KMS-11 (cell line): ENCODE results near the gene FOXQ1.

Source experiments
- H2AFZ ChIP-seq: fragments of 200-600 bp; sonication (generic); 2 replicates; pipeline ENCODE4 v1.6.1; 2016; ENCODE audit warnings: antibody characterized with exemption, mixed run types, low read depth
- H3K27ac ChIP-seq: fragments of 200-600 bp; sonication (generic); 2 replicates; pipeline ENCODE4 v1.6.1; 2016; ENCODE audit warnings: mild to moderate bottlenecking, mixed run types
- H3K27me3 ChIP-seq: fragments of 200-600 bp; sonication (generic); 2 replicates; pipeline ENCODE4 v1.6.1; 2017; ENCODE audit warnings: mild to moderate bottlenecking, low read depth, mixed run types, moderate library complexity; ENCODE audit not compliant: insufficient read depth
- H3K36me3 ChIP-seq: fragments of 200-600 bp; sonication (generic); 2 replicates; pipeline ENCODE4 v1.6.1; 2017; ENCODE audit warnings: mild to moderate bottlenecking, mixed run types; ENCODE audit not compliant: insufficient read depth
- H3K4me1 ChIP-seq: fragments of 200-600 bp; sonication (generic); 2 replicates; pipeline ENCODE4 v1.6.1; 2016; ENCODE audit warnings: mild to moderate bottlenecking, low read depth, mixed run types; ENCODE audit not compliant: poor library complexity, severe bottlenecking
- H3K4me2 ChIP-seq: fragments of 200-600 bp; sonication (generic); 2 replicates; pipeline ENCODE4 v1.7.0; 2016; ENCODE audit warnings: mild to moderate bottlenecking, mixed run types
- H3K4me3 ChIP-seq: fragments of 200-600 bp; sonication (generic); IDR thresholded peaks from 2 replicates; pipeline ENCODE4 v1.6.1; 2017; ENCODE audit warnings: low read depth, low read length, mixed read lengths; ENCODE audit not compliant: insufficient read depth
- H3K79me2 ChIP-seq: fragments of 200-600 bp; sonication (generic); 2 replicates; pipeline ENCODE4 v1.6.1; 2016; ENCODE audit warnings: low read depth, mixed run types; ENCODE audit not compliant: insufficient read depth
- H3K9ac ChIP-seq: fragments of 200-600 bp; sonication (generic); 2 replicates; pipeline ENCODE4 v1.6.1; 2016; ENCODE audit warnings: mild to moderate bottlenecking, mixed run types
- H4K20me1 ChIP-seq: fragments of 200-600 bp; sonication (generic); 2 replicates; pipeline ENCODE4 v1.6.1; 2016; ENCODE audit warnings: mild to moderate bottlenecking, mixed run types; ENCODE audit not compliant: insufficient read depth
- TF ChIP-seq, protein P1 (sequence below): fragments of 200-600 bp; sonication (generic); conservative IDR thresholded peaks from 2 replicates; pipeline ENCODE4 v1.6.1; 2017; ENCODE audit warnings: low read depth, mild to moderate bottlenecking, antibody characterized with exemption, low read length, moderate library complexity, mixed read lengths

The FOXQ1 gene

DNA sequence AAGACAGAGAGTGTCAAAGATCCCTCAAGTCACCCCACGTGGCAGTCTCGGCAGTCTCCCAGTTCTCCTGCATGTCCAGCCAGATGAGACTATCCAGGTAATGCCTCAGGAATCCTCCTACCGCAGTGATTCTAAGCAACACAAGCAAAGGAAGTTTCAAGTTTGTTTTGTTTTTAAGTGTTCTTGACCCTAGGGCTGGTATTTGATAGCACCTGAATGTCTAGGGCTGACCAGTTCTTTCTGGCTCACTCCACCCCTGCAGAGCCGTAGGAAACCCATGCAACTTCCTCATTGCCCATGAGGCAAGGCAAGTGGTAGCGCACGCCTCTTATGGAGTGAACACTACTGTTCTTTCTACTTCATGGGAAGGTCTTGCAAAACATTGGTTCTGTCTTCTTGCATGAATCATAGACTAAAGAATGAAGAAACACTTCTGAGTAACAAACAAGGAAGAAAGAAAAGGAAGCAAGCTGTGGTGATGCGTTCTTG is 24.8 kb upstream of the FOXQ1 start:
- Histone ChIP-seq H3K36me3 (no peaks in the 10 kb centered on the region), H3K9ac (no peak overlapping the region), H3K27me3 (no peaks in the 10 kb centered on the region), H4K20me1 (no peaks in the 10 kb centered on the region), H2AFZ (no peak overlapping the region), H3K27ac (no peak overlapping the region), H3K79me2 (no peaks in the 10 kb centered on the region), H3K4me3 (no peak overlapping the region), H3K4me2 (no peak overlapping the region), H3K4me1 (no peaks in the 10 kb centered on the region)
- TF ChIP-seq, protein P1, sequence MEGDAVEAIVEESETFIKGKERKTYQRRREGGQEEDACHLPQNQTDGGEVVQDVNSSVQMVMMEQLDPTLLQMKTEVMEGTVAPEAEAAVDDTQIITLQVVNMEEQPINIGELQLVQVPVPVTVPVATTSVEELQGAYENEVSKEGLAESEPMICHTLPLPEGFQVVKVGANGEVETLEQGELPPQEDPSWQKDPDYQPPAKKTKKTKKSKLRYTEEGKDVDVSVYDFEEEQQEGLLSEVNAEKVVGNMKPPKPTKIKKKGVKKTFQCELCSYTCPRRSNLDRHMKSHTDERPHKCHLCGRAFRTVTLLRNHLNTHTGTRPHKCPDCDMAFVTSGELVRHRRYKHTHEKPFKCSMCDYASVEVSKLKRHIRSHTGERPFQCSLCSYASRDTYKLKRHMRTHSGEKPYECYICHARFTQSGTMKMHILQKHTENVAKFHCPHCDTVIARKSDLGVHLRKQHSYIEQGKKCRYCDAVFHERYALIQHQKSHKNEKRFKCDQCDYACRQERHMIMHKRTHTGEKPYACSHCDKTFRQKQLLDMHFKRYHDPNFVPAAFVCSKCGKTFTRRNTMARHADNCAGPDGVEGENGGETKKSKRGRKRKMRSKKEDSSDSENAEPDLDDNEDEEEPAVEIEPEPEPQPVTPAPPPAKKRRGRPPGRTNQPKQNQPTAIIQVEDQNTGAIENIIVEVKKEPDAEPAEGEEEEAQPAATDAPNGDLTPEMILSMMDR = no peak

DNA sequence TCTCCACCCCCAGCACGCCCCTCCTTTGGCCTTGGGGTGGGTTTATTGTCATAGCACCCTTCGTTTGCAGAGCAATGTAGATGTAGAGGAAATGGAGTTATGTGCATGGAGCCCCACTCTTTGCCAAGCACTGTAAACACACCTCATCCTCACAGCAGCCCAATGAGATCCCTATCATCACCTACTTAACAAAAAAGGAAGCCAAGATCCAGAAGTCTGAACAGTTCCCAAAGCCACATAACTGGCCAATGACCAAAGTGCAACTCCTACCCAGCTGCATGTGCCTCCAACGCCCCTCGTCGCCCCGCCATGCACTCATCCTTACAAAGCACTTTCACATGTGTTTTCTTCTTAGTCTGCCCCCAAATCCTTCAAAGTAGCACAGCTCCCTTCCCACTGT is 21.8 kb upstream of the FOXQ1 start:
- Histone ChIP-seq H3K27me3 (no peaks in the 10 kb centered on the region), H3K36me3 (no peaks in the 10 kb centered on the region), H3K4me3 (no peak overlapping the region), H3K4me1 (no peaks in the 10 kb centered on the region), H3K9ac (no peak overlapping the region), H2AFZ (no peak overlapping the region), H3K27ac (no peak overlapping the region), H4K20me1 (no peaks in the 10 kb centered on the region), H3K79me2 (no peaks in the 10 kb centered on the region), H3K4me2 (no peak overlapping the region)
- TF ChIP-seq, protein P1 = no peak

DNA sequence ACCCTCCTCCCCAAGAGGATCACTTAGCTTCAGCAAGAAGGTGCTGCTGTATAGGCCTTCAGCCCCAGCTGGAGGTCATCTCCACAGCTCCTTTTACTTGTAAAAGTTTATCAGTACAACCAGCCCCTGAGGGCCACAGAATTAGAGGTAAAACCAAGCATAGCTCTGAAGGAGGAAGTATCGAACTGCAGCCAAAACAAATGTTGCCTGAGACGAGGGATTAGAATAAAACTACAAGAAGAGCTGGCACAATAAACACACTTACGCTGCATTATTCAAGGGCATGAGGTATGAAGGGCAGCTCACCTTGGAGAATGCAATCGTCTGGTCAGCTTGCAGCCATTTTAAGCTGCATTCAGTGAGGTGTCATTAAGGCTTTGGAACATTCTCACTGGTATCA is 21.1 kb upstream of the FOXQ1 start:
- H3K27me3 ChIP-seq = no peaks in the 10 kb centered on the region
- H4K20me1 ChIP-seq = no peaks in the 10 kb centered on the region
- H3K4me3 ChIP-seq = no peak overlapping the region
- no peaks in the 10 kb centered on the region for H3K79me2 ChIP-seq
- H2AFZ ChIP-seq = no peak overlapping the region
- H3K36me3 ChIP-seq = no peaks in the 10 kb centered on the region
- no peak overlapping the region for H3K4me2 ChIP-seq
- H3K27ac ChIP-seq = no peak overlapping the region
- H3K9ac ChIP-seq = no peak overlapping the region
- H3K4me1 ChIP-seq = no peaks in the 10 kb centered on the region
- TF ChIP-seq, protein P1 = no peak

DNA sequence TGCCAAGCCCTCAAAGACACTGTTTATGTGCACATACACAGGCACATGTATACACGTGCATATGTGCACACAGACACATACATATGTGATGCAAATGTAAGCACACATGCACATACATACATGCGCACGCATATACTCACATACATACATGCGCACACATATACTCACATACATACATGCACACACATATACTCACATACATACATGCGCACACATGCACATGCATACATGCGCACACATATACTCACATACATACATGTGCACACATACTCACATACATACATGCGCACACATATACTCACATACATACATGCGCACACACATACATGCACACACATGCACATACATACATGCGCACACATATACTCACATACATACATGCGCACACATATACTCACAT is 20.5 kb upstream of the FOXQ1 start:
- Histone ChIP-seq H3K36me3 (no peaks in the 10 kb centered on the region), H2AFZ (no peak overlapping the region), H3K9ac (no peak overlapping the region), H4K20me1 (no peaks in the 10 kb centered on the region), H3K79me2 (no peaks in the 10 kb centered on the region), H3K27me3 (no peaks in the 10 kb centered on the region), H3K27ac (no peak overlapping the region), H3K4me1 (no peaks in the 10 kb centered on the region), H3K4me2 (no peak overlapping the region), H3K4me3 (no peak overlapping the region)
- TF ChIP-seq, protein P1 = no peak
